BLaER1 (cell line): ENCODE measurements around the gene ING4.
A peak's percentile ranks its signal among the peaks of the same experiment; 100 is the strongest.

Source experiments
- H3K27ac ChIP-seq: shearing (Covaris generic); formaldehyde crosslinking; 2 replicates; pipeline ENCODE4 v1.8.1; 2022
- H3K27me3 ChIP-seq: shearing (Covaris generic); formaldehyde crosslinking; 2 replicates; pipeline ENCODE4 v1.8.1; 2022
- H3K36me3 ChIP-seq: shearing (Covaris generic); formaldehyde crosslinking; 2 replicates; pipeline ENCODE4 v1.8.1; 2022
- H3K4me1 ChIP-seq: shearing (Covaris generic); formaldehyde crosslinking; 2 replicates; pipeline ENCODE4 v1.8.1; 2022
- H3K4me2 ChIP-seq: shearing (Covaris generic); formaldehyde crosslinking; 2 replicates; pipeline ENCODE4 v1.8.1; 2022
- H3K4me3 ChIP-seq: shearing (Covaris generic); formaldehyde crosslinking; 2 replicates; pipeline ENCODE4 v1.8.1; 2022
- H3K9ac ChIP-seq: shearing (Covaris generic); formaldehyde crosslinking; 2 replicates; pipeline ENCODE4 v1.8.1; 2022
- H3K9me3 ChIP-seq: shearing (Covaris generic); formaldehyde crosslinking; 2 replicates; pipeline ENCODE4 v1.8.1; 2022
- H4K20me1 ChIP-seq: shearing (Covaris generic); formaldehyde crosslinking; 2 replicates; pipeline ENCODE4 v1.8.1; 2022
- Cebpa-rat ChIP-seq: shearing (Covaris generic); IDR thresholded peaks from 2 replicates; pipeline ENCODE4 v1.8.1; 2022

The ING4 gene

DNA sequence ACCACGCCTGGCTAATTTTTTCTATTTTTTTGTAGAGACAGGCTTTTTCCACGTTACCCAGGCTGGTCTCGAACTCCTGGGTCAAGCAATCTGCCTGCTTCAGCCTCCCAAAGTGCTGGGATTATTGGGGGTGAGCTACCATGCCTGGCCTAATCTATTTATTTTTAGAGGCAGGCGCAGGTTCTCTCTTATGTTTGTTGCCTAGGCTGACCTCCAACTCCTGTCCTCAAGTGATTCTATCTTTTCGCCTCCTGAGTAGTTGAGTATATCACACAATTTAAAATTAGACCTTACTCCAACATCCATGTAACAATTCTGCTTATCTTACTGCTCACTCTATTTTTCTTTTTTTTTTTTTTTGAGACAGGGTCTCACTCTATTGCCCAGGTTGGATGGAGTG lies 8.9 kb downstream of the ING4 start:
- no peaks in the 10 kb centered on the region for H3K9me3 ChIP-seq
- H3K4me1 ChIP-seq: no peaks in the 10 kb centered on the region
- H3K4me3 ChIP-seq: no peak overlapping the region
- 0 out of 2 replicates have a peak overlapping the region, but pooled peaks have one; percentile 29 for H3K9ac ChIP-seq
- TF ChIP-seq Cebpa-rat: no peak
- no peak overlapping the region for H3K27ac ChIP-seq
- H3K27me3 ChIP-seq: no peaks in the 10 kb centered on the region
- H4K20me1 ChIP-seq: no peaks in the 10 kb centered on the region
- H3K4me2 ChIP-seq: no peak overlapping the region
- peaks cover 97% of the 10 kb centered on the region for H3K36me3 ChIP-seq

- no peak for TF ChIP-seq Cebpa-rat
- Histone ChIP-seq H3K4me2 (no peak overlapping the region), H4K20me1 (no peaks in the 10 kb centered on the region), H3K4me3 (no peak overlapping the region), H3K9me3 (no peaks in the 10 kb centered on the region), H3K4me1 (no peaks in the 10 kb centered on the region), H3K27ac (no peak overlapping the region), H3K9ac (0 out of 2 replicates have a peak overlapping the region, but pooled peaks have one; percentile 29), H3K27me3 (no peaks in the 10 kb centered on the region), H3K36me3 (peaks cover 97% of the 10 kb centered on the region)
These were observed 9.6 kb downstream of the ING4 start for GRCh38 chr12:6653342-6653741.

- H3K4me2 ChIP-seq: no peak overlapping the region
- no peaks in the 10 kb centered on the region for H3K4me1 ChIP-seq
- H3K9me3 ChIP-seq: no peaks in the 10 kb centered on the region
- no peak for TF ChIP-seq Cebpa-rat
- H3K27ac ChIP-seq: no peak overlapping the region
- no peaks in the 10 kb centered on the region for H4K20me1 ChIP-seq
- no peak overlapping the region for H3K4me3 ChIP-seq
- H3K36me3 ChIP-seq: peaks cover 98% of the 10 kb centered on the region
- H3K27me3 ChIP-seq: no peaks in the 10 kb centered on the region
- no peak overlapping the region for H3K9ac ChIP-seq
These were observed 10.5 kb downstream of the ING4 start for GRCh38 chr12:6652391-6652790.

DNA sequence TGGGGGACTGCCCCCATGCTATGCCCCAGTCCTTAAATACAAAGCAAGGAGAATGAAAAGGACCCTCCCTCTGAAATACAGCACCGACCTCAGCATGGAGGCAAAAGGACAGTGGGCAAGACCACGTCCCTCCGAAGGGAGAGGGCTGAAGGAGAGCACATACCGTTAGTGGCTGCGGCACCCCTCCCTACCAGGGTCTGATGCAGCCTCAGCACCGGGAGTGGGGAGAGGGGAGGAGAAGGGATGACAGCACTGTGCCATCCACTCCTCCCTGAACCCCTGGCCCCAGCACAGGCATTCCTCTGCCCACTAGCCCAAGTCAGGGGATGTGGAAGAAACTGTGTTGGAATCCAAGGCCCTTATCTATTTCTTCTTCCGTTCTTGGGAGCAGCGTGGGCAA lies 12.1 kb downstream of the ING4 start:
- Histone ChIP-seq H3K9me3 (no peaks in the 10 kb centered on the region), H3K27ac (no peak overlapping the region), H3K4me3 (no peak overlapping the region), H3K36me3 (peaks cover 97% of the 10 kb centered on the region), H3K4me1 (peaks cover 7% of the 10 kb centered on the region), H3K27me3 (no peaks in the 10 kb centered on the region), H3K4me2 (no peak overlapping the region), H4K20me1 (no peaks in the 10 kb centered on the region), H3K9ac (0 out of 2 replicates have a peak overlapping the region, but pooled peaks have one; percentile 3)
- TF ChIP-seq Cebpa-rat: no peak

DNA sequence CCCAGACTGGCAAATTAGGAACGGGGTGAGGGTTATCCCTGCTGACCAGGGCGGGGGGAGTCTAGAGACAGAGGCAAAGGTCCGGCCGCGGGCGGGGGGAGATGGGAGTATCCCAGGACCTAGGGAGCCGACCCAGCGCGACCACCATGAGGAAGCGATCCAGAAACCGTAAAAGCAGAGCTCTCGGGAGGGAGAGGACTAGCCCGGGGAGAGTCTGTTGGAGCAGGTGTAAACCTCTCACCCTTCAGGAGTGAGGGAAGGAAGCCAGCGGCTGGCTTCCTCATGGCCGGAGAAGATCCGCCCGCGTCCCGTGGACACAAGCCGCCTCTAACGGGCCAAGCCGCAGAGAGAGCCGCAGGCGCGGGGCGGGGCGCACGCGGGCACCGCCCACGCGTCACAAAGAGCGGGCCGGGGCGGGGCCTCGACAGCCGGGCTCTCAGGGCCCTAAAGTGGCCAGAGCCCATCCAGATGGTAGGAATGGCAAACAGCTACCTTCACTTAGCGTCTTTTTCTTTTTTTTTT lies 15.8 kb downstream of the ING4 start, which contains the start of gene ACRBP:
TSS of gene ACRBP (minus strand) at position 350 of the 522 bp plus-strand sequence. CDS start at position 284, 66 bp downstream.
- Histone ChIP-seq H3K4me3 (peak within 1 kb of the TSS; percentile 58), H3K36me3 (peaks cover 79% of the 10 kb centered on the region), H4K20me1 (no peaks in the 10 kb centered on the region), H3K9ac (peak within 1 kb of the TSS; percentile 64; the same call in 1 of the 2 replicates), H3K27me3 (no peaks in the 10 kb centered on the region), H3K27ac (peak within 1 kb of the TSS; percentile 71), H3K4me2 (peak within 1 kb of the TSS; percentile 67), H3K9me3 (peaks cover 28% of the 10 kb centered on the region), H3K4me1 (peaks cover 28% of the 10 kb centered on the region)
- TF ChIP-seq Cebpa-rat: no peak

DNA sequence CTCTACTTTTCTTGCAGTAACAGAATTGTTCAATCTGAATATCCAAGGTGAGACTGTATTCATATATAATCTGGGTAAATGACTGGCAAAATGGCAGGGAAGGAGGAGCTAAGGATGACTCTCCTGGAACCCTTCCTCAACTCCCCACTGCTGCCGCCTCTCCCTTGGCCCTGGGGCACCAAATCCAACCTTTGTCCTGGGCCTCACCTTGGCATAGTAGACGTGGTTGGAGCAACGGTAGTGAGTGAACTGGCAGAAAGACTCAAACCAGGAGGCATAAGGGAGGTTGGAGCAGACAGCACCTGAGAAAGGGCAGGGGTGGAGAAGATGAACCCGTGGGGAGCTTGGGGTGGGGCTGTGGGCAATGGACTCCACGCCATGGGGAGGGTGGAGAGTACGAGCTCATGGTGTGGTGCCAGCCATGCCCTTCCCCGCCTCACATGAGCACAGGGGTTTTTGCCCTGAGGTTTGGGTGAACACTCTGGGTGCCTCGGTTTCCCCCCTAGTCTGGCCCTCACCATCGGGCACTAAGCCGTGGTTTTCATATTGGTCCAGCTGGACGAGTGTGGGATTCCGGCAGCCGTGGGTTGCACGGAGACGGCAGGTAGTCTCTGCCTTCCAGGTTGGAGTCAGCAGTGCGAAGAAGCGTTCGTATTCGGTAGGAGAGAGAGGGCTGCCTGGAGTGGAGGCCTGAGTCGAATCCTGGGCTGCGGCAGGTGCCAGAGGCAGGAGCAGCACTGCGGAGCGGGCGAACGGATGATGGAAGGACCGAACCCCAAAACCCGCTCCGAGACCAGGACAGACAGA lies 16.4 kb downstream of the ING4 start:
- Histone ChIP-seq H3K4me1 (peaks cover 28% of the 10 kb centered on the region), H3K4me3 (peak overlapping the region; percentile 58), H3K9ac (peak overlapping the region; percentile 64; the same call in 1 of the 2 replicates), H3K36me3 (peaks cover 72% of the 10 kb centered on the region), H3K4me2 (peak overlapping the region; percentile 67), H3K27ac (peak overlapping the region; percentile 71; the same call in 1 of the 2 replicates), H3K27me3 (no peaks in the 10 kb centered on the region), H4K20me1 (no peaks in the 10 kb centered on the region), H3K9me3 (peaks cover 31% of the 10 kb centered on the region)
- TF ChIP-seq Cebpa-rat: no peak

- peak overlapping the region; percentile 47; the same call in 1 of the 2 replicates for H3K4me3 ChIP-seq
- H3K9me3 ChIP-seq: peaks cover 31% of the 10 kb centered on the region
- peaks cover 38% of the 10 kb centered on the region for H3K4me1 ChIP-seq
- peaks cover 56% of the 10 kb centered on the region for H3K36me3 ChIP-seq
- peak overlapping the region; percentile 73 for H3K4me2 ChIP-seq
- peak overlapping the region; percentile 62; the same call in 1 of the 2 replicates for H3K9ac ChIP-seq
- H3K27me3 ChIP-seq: no peaks in the 10 kb centered on the region
- peak overlapping the region; percentile 69 for H3K27ac ChIP-seq
- H4K20me1 ChIP-seq: no peaks in the 10 kb centered on the region
- no peak for TF ChIP-seq Cebpa-rat
These were observed 18.0 kb downstream of the ING4 start for GRCh38 chr12:6644903-6645302.

- TF ChIP-seq Cebpa-rat: no peak
- Histone ChIP-seq H3K4me2 (peak overlapping the region; percentile 73), H3K27me3 (no peaks in the 10 kb centered on the region), H3K9me3 (peaks cover 31% of the 10 kb centered on the region), H3K36me3 (peaks cover 50% of the 10 kb centered on the region), H3K4me1 (peaks cover 44% of the 10 kb centered on the region), H3K4me3 (peak overlapping the region; percentile 47), H3K9ac (peak overlapping the region; percentile 62), H3K27ac (peak overlapping the region; percentile 69), H4K20me1 (no peaks in the 10 kb centered on the region)
These were observed 18.7 kb downstream of the ING4 start for GRCh38 chr12:6644257-6644596.

DNA sequence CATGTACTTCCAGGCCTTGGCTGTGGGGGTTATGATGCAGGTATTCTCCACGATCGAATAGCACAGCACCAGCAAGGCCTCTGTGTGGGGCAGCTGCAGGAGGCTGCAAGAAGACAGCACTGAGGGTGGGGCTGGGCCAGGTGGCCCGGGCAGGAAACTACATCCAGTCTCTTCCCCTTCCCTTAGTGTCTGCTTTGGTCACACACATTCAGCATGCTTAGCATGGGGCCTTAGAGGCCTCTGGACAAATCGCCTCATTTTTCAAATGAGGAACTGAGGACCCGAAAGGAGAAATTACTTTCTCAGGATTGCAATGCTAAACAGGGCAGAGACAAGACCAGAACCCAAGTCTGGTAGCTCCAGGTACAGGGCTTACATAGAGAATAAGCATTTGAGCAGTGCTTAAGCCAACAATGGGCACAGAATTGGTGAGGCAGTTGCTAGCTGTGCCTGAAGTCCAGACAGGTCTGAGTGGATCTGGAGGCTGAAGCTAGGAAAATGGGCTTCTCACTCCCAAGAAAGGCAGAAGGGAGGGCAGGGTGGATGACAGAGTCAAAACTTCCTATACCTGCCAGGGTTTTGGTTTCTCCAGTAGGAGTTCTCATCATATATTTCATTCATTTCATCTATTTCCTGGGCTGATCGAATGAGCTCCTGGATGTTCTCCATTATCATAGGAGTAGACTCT lies 19.2 kb downstream of the ING4 start:
- H3K4me3 ChIP-seq: peak overlapping the region; percentile 47
- no peak for TF ChIP-seq Cebpa-rat
- peak overlapping the region; percentile 69 for H3K27ac ChIP-seq
- no peaks in the 10 kb centered on the region for H3K27me3 ChIP-seq
- peak overlapping the region; percentile 73 for H3K4me2 ChIP-seq
- H4K20me1 ChIP-seq: no peaks in the 10 kb centered on the region
- peaks cover 31% of the 10 kb centered on the region for H3K9me3 ChIP-seq
- peaks cover 44% of the 10 kb centered on the region for H3K36me3 ChIP-seq
- peak overlapping the region; percentile 62; the same call in 1 of the 2 replicates for H3K9ac ChIP-seq
- peaks cover 49% of the 10 kb centered on the region for H3K4me1 ChIP-seq

DNA sequence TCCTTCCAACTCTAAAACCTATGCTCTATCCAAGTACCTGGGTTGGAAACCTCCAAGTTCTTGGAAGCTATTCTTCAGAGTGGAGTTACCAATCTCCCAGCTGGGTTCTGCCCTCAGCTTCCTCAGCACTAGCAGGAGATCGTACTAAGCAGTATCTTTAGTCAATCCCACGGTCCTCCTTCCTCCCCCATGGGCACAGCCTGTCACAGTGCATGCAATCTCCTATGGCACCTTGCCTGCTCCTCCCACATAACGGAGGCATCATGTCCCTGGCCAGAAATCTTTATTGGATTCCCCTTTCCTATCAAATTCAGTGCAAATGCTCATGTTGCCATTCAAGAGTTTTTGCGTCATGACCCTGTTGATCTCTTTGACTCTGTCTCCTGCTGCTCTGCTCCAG lies 21.8 kb downstream of the ING4 start:
- Histone ChIP-seq H3K27me3 (no peaks in the 10 kb centered on the region), H3K9ac (no peak overlapping the region), H3K27ac (no peak overlapping the region), H3K4me2 (no peak overlapping the region), H4K20me1 (no peaks in the 10 kb centered on the region), H3K4me1 (peaks cover 68% of the 10 kb centered on the region), H3K4me3 (no peak overlapping the region), H3K36me3 (peaks cover 19% of the 10 kb centered on the region; the same call in 1 of the 2 replicates), H3K9me3 (peaks cover 31% of the 10 kb centered on the region)
- TF ChIP-seq Cebpa-rat: no peak
